Ammon's horn (tissue), 1 donor: ENCODE measurements around the gene GAPDHS.

Source experiments
- DNase-seq: peaks from one replicate; pipeline ENCODE4 v3.0.0-alpha.2; 2016; ENCODE audit warnings: low spot score

GAPDHS gene

GRCh38 chr19:35533201-35533821 lies at the start of gene GAPDHS:
TSS of gene GAPDHS (plus strand) at chr19:35533456. CDS start at chr19:35533528, 72 bp downstream.
- no peak for DNase-seq

GRCh38 chr19:35484252-35485036 lies 48.8 kb upstream of the GAPDHS start:
- no peak for DNase-seq

GRCh38 chr19:35486268-35486708 lies 47.0 kb upstream of the GAPDHS start:
- DNase-seq = no peak

GRCh38 chr19:35487656-35488182 lies 45.5 kb upstream of the GAPDHS start:
- no peak for DNase-seq

- no peak for DNase-seq
Observed at GRCh38 chr19:35488677-35489076, 44.6 kb upstream of the GAPDHS start.

GRCh38 chr19:35490364-35490763 lies 42.9 kb upstream of the GAPDHS start, which contains the start of gene KRTDAP:
TSS of gene KRTDAP (minus strand) at chr19:35490464. CDS start at chr19:35490442, 22 bp downstream.
- DNase-seq = no peak

GRCh38 chr19:35491836-35492360 lies 41.4 kb upstream of the GAPDHS start:
- DNase-seq = no peak

GRCh38 chr19:35493971-35494370 lies 39.3 kb upstream of the GAPDHS start:
- DNase-seq = no peak

GRCh38 chr19:35495107-35496064 lies 37.9 kb upstream of the GAPDHS start:
- peak; percentile 63 for DNase-seq

- no peak for DNase-seq
Observed at GRCh38 chr19:35497406-35497805, 35.9 kb upstream of the GAPDHS start.

- DNase-seq = no peak
Observed at GRCh38 chr19:35498220-35498619, 35.0 kb upstream of the GAPDHS start.

GRCh38 chr19:35498984-35499527 lies 34.2 kb upstream of the GAPDHS start:
- DNase-seq = no peak

- no peak for DNase-seq
Observed at GRCh38 chr19:35500611-35501010, 32.6 kb upstream of the GAPDHS start.

GRCh38 chr19:35501684-35502083 lies 31.6 kb upstream of the GAPDHS start:
- DNase-seq = no peak

GRCh38 chr19:35502751-35503150 lies 30.5 kb upstream of the GAPDHS start:
- DNase-seq = no peak

- no peak for DNase-seq
Observed at GRCh38 chr19:35506011-35506410, 27.2 kb upstream of the GAPDHS start.

- DNase-seq = no peak
Observed at GRCh38 chr19:35507561-35507960, 25.7 kb upstream of the GAPDHS start.

GRCh38 chr19:35508129-35508528 lies 25.1 kb upstream of the GAPDHS start:
- DNase-seq = no peak

- no peak for DNase-seq
Observed at GRCh38 chr19:35509018-35509652, 24.1 kb upstream of the GAPDHS start.

- DNase-seq = peak; percentile 52
Observed at GRCh38 chr19:35509861-35510625, 23.2 kb upstream of the GAPDHS start.
